HG02852 (cell line): Measurements from ENCODE around the gene IFIT3.
"Not testable (repeated sequence)": the region's sequence is repeated elsewhere in the genome, so short reads cannot be mapped to it uniquely, and the experiment has no call there.

ENCODE experiments used
- ATAC-seq: cut with Tn5 transposase; IDR thresholded peaks from one replicate; pipeline ENCODE4 v1.9.1; 2021; ENCODE audit warnings: mild to moderate bottlenecking, moderate library complexity; ENCODE audit not compliant: unreplicated experiment

IFIT3 gene

DNA sequence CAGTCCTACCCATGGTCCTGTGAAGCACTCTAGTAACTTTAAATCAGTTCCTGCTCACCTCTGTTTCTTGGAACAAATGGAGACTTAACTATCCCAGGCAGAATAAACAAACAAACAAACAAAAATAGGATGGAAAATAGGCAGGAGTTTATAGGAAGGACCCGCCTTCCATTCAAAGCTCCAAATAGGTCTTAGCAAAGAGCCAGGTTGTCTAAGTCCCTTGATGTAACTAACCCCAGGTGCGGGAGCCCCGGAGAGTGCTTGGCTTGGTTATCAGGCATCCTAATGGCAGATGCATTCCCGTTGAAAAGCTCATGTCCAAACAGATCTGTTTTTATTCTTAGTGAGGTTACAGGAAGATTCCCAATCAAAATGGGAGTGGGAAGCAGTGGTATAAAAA is 23.8 kb upstream of the IFIT3 start:
- ATAC-seq: no peak

DNA sequence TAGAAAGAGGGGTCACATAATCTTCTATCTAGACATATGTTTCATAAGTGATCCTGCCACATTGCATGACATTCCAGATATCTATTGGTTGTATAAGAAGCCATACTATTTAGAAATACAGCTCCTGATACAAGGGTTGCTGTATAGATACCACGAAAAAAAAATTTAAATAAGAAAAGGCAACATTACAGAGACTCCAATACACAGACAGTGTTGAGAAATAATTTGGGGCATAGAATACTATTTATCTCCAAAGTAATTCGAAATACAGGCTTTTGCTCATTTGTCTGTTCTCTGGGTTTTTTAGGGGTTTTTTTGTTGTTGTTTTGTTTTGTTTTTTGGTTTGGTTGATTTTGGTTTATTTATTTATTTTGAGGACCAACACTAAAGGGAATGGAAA is 23.4 kb upstream of the IFIT3 start:
- no peak for ATAC-seq

DNA sequence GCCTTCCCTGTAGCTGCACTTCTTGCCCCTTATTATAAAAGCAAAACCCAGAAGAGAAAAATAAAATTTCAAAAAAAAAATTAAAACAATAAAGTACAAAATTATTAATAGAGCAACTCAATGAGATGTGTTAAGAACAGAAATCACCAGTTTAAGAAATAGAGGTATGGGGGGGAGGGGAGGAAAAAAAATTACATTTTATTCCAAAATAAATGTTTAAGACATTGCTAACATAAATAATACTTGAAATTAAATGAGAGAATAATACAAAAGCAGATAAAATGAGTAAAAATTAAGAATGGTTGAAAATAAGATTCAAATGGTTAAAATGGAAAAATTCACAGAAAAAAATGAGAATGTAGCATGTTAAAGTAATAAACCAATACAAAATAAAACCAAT is 22.9 kb upstream of the IFIT3 start:
- ATAC-seq: no peak

DNA sequence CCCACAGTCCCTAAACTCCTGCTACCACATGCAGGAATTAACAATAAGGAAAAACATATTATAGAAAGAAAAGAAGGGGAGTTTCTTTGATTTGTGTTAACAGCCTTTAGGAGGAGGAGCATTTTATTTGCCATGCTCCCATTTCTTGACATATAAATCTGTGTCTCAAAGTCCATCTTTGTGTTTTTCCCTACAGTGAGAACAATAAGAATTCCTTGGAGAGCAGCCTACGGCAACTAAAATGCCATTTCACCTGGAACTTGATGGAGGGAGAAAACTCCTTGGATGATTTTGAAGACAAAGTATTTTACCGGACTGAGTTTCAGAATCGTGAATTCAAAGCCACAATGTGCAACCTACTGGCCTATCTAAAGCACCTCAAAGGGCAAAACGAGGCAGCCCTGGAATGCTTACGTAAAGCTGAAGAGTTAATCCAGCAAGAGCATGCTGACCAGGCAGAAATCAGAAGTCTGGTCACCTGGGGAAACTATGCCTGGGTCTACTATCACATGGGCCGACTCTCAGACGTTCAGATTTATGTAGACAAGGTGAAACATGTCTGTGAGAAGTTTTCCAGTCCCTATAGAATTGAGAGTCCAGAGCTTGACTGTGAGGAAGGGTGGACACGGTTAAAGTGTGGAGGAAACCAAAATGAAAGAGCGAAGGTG is 21.9 kb upstream of the IFIT3 start:
- ATAC-seq: no peak

DNA sequence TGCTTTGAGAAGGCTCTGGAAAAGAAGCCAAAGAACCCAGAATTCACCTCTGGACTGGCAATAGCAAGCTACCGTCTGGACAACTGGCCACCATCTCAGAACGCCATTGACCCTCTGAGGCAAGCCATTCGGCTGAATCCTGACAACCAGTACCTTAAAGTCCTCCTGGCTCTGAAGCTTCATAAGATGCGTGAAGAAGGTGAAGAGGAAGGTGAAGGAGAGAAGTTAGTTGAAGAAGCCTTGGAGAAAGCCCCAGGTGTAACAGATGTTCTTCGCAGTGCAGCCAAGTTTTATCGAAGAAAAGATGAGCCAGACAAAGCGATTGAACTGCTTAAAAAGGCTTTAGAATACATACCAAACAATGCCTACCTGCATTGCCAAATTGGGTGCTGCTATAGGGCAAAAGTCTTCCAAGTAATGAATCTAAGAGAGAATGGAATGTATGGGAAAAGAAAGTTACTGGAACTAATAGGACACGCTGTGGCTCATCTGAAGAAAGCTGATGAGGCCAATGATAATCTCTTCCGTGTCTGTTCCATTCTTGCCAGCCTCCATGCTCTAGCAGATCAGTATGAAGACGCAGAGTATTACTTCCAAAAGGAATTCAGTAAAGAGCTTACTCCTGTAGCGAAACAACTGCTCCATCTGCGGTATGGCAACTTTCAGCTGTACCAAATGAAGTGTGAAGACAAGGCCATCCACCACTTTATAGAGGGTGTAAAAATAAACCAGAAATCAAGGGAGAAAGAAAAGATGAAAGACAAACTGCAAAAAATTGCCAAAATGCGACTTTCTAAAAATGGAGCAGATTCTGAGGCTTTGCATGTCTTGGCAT is 21.1 kb upstream of the IFIT3 start:
- ATAC-seq: no peak

DNA sequence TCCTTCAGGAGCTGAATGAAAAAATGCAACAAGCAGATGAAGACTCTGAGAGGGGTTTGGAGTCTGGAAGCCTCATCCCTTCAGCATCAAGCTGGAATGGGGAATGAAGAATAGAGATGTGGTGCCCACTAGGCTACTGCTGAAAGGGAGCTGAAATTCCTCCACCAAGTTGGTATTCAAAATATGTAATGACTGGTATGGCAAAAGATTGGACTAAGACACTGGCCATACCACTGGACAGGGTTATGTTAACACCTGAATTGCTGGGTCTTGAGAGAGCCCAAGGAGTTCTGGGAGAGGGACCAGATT is 20.6 kb upstream of the IFIT3 start:
- no peak for ATAC-seq

DNA sequence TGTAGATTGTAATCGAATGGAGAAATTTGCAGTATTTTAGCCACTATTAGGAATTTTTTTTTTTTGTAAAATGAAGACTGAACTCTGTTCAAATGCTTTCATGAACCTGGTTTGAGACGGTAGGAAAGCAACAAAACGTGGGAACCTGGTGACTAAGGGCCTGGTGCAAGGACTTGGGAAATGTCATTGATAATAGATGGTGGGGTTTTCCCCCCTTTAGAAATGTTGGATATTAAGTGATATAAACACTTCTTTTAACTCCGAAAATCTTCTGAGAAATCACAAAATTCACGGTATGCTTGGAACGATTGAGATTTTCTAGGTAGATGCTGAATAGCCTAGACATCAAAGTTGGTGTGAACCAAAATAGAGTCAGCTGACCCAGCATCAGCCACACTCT is 19.5 kb upstream of the IFIT3 start:
- no peak for ATAC-seq

DNA sequence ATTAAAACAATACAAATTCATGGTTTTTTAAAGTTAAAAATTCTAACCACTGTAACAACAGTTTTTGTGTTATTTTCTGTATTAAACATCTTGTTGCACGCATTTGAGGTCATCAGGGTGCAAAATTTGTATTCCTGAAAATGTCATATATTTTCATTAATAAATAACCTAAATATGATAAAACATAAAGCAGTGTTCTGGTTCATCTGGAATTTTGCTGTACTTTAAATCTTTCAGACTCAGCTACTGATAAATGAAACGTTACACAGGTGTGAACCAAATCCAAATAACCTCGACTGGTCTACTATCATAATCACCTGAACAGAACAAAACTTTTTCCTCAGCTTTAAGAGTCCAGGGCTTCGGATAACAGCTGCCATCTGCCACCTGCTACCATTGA is 19.1 kb upstream of the IFIT3 start:
- no peak for ATAC-seq

DNA sequence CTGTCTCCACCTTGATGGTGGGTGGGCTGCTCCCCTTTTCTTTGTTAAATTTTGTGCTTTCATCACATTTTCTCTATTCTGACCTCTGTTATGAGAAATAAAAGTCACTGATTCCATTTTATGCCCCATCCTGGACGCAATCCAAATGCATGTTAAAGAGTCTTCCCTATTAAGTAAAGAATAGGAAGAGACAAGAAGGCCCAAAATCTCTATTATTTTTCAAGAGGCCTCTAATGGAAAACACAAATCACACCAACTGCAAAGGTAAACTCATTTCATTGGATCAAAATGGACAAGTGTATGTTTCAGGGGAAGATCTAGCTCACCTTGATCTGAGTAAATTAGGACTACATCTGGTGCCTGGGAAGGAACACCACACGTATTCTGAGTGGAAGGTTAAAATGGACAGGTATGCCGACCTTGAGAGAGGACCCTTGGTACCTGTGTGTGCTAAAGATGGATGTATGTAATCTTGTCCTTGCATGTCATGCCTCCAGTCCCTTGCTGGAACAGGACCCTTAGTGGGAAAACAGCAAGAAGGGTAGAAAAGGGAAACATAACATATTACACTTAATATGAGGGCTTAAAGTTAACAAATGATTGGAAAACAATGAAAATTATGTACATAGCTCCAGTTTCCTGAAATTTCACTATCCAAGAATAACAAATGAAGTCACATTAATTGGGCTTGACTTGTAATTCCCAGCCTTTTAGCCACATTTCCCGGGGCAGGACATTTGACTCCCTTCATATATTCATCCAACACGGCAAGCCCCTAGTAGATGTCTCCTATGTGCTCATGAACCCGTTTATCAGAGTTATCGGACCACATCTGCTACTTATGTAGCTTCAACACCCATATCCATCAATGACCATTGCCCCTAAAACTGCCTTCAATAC is 18.4 kb upstream of the IFIT3 start:
- ATAC-seq: no peak

DNA sequence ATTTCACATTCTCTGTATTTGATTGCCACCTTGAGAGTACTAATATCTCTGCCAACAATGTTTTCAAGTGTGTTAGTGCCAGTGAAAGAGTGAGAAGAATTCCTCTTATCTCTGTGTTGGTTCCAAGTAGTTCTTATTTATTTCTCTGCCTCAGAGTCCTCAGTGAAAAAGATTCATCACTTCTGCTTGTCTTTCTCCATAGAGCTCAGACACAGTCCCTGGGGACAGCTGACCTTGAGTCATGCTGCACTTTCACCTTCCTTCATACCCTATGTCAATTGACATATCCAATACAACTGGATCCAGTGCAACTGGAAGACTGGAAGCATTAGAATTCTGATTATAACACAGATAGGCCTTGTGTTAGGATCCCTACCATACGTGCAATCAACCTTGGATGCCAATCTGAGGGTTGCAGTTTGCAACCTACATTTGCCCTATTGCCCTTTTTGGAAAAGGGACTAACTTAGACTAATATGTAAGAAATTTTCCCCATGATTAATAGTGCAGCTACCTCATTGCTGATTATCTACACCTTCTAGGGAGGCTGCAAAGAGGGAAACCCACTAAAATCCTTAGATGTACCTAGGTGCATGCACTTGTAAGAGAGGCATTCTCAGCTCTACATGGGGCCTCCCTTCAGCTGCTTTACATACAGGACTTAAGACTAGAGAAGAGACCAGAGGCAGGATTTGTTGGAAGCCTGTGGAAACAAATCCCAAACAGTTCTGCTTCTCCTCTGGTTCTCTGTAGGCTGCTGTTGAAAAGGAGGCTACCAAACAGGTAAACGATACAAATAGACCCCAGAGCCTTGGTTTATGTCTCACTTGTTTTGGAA is 17.5 kb upstream of the IFIT3 start:
- ATAC-seq: no peak

DNA sequence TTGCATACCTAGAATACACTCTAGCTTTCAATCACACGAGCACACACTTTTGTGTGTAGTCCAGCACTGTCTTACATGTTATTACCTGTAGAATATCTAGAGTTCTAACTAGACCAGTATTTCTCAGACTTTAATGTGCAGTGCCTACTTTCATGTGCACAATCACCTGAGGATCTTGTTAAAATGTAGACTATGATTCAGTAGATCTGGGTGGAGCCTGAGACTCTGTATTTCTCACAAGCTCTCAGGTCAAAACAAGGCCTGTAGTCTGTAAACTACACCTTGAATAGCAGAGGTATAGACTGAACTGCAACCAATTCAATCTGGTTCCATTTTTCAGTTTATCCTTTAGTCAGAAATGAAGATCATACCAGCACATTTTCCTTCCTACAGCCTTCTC is 14.8 kb upstream of the IFIT3 start:
- no peak for ATAC-seq

DNA sequence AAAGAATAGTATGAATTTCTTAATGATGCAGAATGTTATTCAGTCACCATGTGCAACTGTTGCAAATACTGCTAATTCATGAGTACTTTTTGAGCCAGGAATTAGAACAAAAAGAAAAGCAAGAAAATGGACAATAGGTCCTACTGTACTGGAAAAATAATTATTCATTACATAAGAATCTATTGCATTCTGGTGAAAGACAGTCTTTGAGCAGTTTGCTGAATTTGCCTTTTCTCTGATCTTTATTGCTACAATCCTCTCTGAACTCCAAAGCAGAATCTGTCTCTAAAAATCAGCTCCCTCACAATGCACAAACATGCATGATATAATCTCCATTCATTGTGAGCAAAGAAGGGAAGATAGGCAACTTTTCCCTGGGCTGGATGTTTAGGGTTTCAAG is 13.1 kb upstream of the IFIT3 start:
- ATAC-seq: no peak

DNA sequence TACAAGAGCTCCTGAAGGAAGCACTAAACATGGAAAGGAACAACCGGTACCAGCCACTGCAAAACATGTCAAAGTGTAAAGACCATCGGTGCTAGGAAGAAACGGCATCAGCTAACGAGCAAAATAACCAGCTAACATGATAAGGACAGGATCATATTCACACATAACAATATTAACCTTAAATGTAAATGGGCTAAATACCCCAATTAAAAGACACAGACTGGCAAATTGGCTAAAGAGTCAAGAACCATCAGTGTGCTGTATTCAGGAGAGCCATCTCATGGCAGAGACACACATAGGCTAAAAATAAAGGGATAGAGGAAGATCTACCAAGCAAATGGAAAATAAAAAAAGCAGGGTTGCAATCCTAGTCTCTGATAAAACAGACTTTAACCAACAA is 9.8 kb upstream of the IFIT3 start:
- ATAC-seq: not testable (repeated sequence)

DNA sequence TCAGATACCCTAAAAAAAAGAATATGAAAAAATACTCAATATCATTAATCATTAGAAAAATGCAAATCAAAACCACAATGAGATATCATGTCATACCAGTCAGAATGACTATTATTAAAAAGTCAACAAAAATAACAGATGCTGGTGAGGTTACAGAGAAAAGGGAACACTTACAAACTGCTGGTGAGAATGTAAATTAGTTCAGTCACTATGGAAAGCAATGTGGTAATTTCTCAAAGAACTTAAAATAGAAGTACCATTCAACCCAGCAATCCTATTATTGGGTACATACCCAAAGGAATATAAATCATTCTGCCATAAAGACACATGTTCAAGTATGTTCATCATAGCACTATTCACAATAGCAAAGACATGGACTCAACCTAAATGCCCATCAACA is 2.7 kb upstream of the IFIT3 start:
- ATAC-seq: not testable (repeated sequence)

DNA sequence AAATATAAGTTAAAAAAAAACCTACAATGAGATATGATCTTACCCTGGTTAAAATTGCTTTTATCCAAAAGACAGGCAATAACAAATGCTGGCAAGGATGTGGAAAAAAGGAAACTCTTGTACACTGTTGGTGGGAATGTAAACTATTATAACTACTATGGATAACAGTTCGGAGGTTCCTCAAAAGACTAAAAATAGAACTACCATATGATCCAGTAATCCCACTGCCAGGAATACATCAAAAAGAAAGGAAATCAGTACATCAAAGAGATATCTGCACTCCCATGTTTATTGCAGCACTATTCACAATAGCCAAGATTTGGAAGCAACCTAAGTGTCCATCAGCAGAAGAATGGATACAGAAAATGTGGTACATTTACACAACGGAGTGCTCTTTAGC is 1.9 kb upstream of the IFIT3 start:
- not testable (repeated sequence) for ATAC-seq

DNA sequence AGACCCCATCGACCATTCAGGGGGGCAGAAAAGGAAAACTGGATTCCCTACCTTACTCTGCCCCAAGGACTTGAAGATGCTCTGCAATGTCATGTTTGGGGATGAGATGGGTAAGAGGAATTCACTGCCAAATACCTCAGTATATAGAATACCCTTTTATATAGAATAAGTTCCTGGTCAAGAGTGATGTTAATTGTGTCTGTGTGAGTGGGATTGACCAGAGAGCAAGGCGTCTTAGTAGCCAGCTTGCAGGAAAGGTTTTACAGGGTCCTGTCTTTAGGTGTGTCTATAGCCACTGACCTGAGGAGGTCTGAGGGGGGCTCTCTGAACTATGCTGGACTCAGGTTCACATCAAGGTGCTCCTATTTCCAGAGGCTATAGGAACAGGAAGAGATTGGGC is 1.4 kb downstream of the IFIT3 start:
- ATAC-seq: no peak

DNA sequence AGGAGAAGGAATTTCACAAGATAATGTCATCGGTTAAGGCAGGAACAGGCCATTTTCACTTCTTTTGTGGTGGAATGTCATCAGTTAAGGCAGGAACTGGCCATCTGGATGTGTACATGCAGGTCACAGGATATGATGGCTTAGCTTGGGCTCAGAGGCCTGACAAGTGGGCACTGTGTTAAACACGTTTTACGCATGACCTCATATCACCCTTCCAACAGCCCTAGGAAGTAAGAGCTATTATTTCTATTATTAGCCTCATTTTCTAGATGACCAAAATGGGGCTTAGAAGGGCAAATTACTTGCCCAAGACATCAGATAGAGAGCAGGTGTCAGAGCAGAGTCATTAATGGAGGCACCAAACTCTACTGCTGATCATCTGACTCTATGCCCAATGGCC is 2.2 kb downstream of the IFIT3 start:
- ATAC-seq: not testable (repeated sequence)

DNA sequence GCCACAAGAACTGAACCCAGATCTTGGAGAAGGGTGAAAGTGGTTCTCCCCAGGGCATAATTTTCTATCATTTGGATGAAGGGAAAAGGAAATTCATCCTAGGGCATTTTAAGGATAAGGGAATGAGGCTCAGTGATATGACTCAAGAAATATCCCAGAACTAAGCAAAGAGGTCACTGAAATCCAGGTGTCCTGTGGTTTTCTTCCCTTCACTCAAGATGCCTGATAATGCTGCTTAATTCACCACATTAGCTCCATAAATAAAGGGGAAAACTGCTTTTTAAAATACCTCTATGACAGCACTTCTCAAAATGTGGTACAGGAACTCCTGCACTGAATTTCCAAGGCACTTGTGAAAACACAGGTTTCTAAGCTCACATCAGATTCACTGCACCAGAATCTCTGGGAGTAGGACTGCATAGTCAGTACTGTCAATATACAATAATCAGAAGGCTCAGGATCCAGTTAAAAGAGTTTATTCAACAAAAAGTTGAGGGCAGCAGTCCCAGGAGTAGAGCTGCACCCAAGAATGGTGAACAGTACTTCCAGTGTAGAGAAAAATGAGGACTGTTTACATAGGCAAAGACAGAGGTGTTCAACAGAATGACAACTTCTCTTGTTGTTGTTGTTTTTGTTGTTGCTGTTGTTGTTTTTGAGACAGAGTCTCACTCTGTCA is 2.9 kb downstream of the IFIT3 start:
- ATAC-seq: no peak

DNA sequence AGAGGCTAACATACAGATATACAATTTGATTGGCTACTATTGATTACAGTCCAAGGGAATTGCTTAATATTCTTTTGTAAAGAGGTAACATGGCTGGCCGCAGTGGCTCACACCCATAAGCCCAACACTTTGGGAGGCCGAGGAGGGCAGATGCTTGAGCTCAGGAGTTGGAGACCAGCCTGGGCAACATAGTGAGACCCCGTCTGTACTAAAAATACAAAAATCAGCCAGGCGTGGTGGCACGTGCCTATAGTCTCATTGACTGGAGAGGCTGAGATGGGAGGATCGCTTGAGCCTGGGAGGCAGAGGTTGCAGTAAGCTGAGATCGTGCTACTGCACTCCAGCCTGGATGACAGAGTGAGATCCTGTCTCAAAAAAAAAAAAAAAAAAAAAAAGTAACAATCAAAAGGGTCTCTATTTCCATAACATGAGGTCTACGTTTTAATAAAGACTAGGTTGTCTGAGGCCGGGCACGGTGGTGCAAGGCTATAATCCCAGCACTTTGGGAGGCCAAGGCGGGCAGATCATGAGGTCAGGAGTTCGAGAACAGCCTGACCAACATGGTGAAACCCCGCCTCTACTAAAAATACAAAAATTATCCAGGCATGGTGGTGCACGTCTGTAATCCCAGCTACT is 3.8 kb downstream of the IFIT3 start:
- not testable (repeated sequence) for ATAC-seq

DNA sequence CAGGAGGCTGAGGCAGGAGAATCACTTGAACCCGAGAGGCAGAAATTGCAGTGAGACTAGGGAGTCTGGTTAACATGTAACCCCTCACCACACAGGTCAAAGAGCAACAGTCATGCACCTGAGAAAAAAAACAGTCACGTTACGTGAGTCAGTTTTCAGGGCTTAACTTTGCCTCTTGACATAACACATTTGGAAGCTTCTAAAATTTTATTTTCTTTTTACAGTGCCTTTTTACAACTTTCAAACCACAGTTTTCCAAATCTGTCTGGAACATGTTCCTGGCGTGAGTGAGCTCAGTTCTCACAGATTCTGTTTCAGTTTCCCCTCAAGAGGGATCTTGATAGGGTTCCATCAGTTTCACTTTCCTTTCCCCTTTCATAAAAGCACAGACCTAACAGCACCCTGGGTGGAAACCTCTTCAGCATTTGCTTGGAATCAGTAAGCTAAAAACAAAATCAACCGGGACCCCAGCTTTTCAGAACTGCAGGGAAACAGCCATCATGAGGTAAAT is 4.4 kb downstream of the IFIT3 start:
- peak; percentile 44 for ATAC-seq
